Neural cell (in vitro differentiated cells): ENCODE results near the gene KRT12. TPM values are rescaled to one million over a fixed set of nuclear protein-coding genes. Genes with fewer than 3 reads are reported as not detected.

Experiments used
- H2AFZ ChIP-seq: fragments of 200-600, 300-800 bp; sonication (generic), shearing (Covaris generic); 2 replicates; pipeline ENCODE4 v1.6.0; 2014; ENCODE audit warnings: low read depth, mild to moderate bottlenecking, antibody characterized with exemption, low read length, moderate library complexity
- H3F3A ChIP-seq: fragments of 200-600 bp; shearing (Covaris generic); 2 replicates; pipeline ENCODE4 v1.6.1; 2016; ENCODE audit warnings: mild to moderate bottlenecking, moderate library complexity, mixed read lengths, antibody characterized with exemption, low read length; ENCODE audit not compliant: insufficient read depth, poor library complexity, severe bottlenecking
- H3K27ac ChIP-seq: fragments of 200-600, 300-800 bp; sonication (generic), shearing (Covaris generic); 2 replicates; pipeline ENCODE4 v1.5.1; 2014; ENCODE audit warnings: mild to moderate bottlenecking, low read length, moderate library complexity
- H3K27me3 ChIP-seq: fragments of 300-800, 200-600 bp; sonication (generic), shearing (Covaris generic); 2 replicates; pipeline ENCODE4 v1.6.0; 2014; ENCODE audit warnings: mild to moderate bottlenecking, low read depth, low read length, moderate library complexity; ENCODE audit not compliant: insufficient read depth
- H3K36me3 ChIP-seq: fragments of 300-800, 200-600 bp; sonication (generic), shearing (Covaris generic); 2 replicates; pipeline ENCODE4 v1.5.1; 2014; ENCODE audit warnings: mild to moderate bottlenecking, antibody characterized with exemption, low read length, moderate library complexity; ENCODE audit not compliant: insufficient read depth
- H3K4me2 ChIP-seq: fragments of 300-800, 200-600 bp; sonication (generic), shearing (Covaris generic); 2 replicates; pipeline ENCODE4 v1.6.0; 2014; ENCODE audit warnings: mild to moderate bottlenecking, low read length
- H3K4me3 ChIP-seq: fragments of 300-800, 200-600 bp; sonication (generic), shearing (Covaris generic); 2 replicates; pipeline ENCODE4 v1.5.1; 2014; ENCODE audit warnings: mild to moderate bottlenecking, low read length, moderate library complexity
- H3K79me2 ChIP-seq: fragments of 200-600 bp; shearing (Covaris generic); replicated peaks from 2 replicates; pipeline ENCODE4 v1.6.0; 2014; ENCODE audit warnings: mild to moderate bottlenecking, low read length, moderate library complexity; ENCODE audit not compliant: insufficient read depth
- H3K9ac ChIP-seq: fragments of 300-800, 200-600 bp; sonication (generic), shearing (Covaris generic); 2 replicates; pipeline ENCODE4 v1.6.1; 2016; ENCODE audit warnings: mild to moderate bottlenecking, low read length, mixed read lengths
- H3K9me2 ChIP-seq: fragments of 200-600 bp; shearing (Covaris generic); 2 replicates; pipeline ENCODE4 v1.6.1; 2016; ENCODE audit warnings: mild to moderate bottlenecking, low read length, mixed read lengths; ENCODE audit not compliant: insufficient read depth
- H3K9me3 ChIP-seq: fragments of 200-600, 300-800 bp; sonication (generic), shearing (Covaris generic); 2 replicates; pipeline ENCODE4 v1.6.1; 2016; ENCODE audit warnings: mild to moderate bottlenecking, mixed run types, low read length, moderate library complexity, mixed read lengths
- H4K20me1 ChIP-seq: fragments of 200-600 bp; shearing (Covaris generic); 2 replicates; pipeline ENCODE4 v1.6.1; 2016; ENCODE audit warnings: mild to moderate bottlenecking, mixed run types; ENCODE audit not compliant: insufficient read depth
- CTCF ChIP-seq: fragments of 450-650 bp; IDR thresholded peaks from 2 replicates; pipeline ENCODE4 v1.5.1; 2014; ENCODE audit warnings: antibody characterized with exemption, mild to moderate bottlenecking, moderate library complexity; ENCODE audit not compliant: poor library complexity, severe bottlenecking
- EP300 ChIP-seq: fragments of 450-650 bp; conservative IDR thresholded peaks from 2 replicates; pipeline ENCODE4 v1.6.1; 2014; ENCODE audit warnings: antibody characterized with exemption, mild to moderate bottlenecking, moderate library complexity; ENCODE audit not compliant: poor library complexity, severe bottlenecking
- EZH2 ChIP-seq: fragments of 200-600, 300-800 bp; shearing (Covaris generic), sonication (generic); IDR thresholded peaks from 2 replicates; pipeline ENCODE4 v1.6.1; 2014; ENCODE audit warnings: antibody characterized with exemption, low read length, borderline replicate concordance, mild to moderate bottlenecking; ENCODE audit not compliant: insufficient read depth, poor library complexity, severe bottlenecking
- MXI1 ChIP-seq: fragments of 450-650 bp; conservative IDR thresholded peaks from 2 replicates; pipeline ENCODE4 v1.6.1; 2014; ENCODE audit warnings: antibody characterized with exemption, mild to moderate bottlenecking; ENCODE audit not compliant: poor library complexity, severe bottlenecking
- POLR2AphosphoS5 ChIP-seq: IDR thresholded peaks from 2 replicates; pipeline ENCODE4 v1.6.1; 2012
- RAD21 ChIP-seq: fragments of 450-650 bp; conservative IDR thresholded peaks from 2 replicates; pipeline ENCODE4 v1.6.1; 2014; ENCODE audit warnings: antibody characterized with exemption, mild to moderate bottlenecking, moderate library complexity
- SMC3 ChIP-seq: fragments of 450-650 bp; conservative IDR thresholded peaks from 2 replicates; pipeline ENCODE4 v1.6.1; 2014; ENCODE audit warnings: antibody characterized with exemption, mild to moderate bottlenecking, moderate library complexity; ENCODE audit not compliant: poor library complexity
- TAF1 ChIP-seq: IDR thresholded peaks from 2 replicates; pipeline ENCODE4 v1.6.1; 2012; ENCODE audit warnings: low read depth
- polyA plus RNA-seq: library from polyadenylated mRNA; depleted of rRNA; stranded (reverse); fragments of >200 nt; gene quantifications from 2 replicates; pipeline ENCODE4 v1.2.3, GENCODE V29; 2014

The KRT12 gene
- polyA plus RNA-seq, 1 donor from 2014 or later, result not detected

- no peak overlapping the region for H3K27ac ChIP-seq
- no peak overlapping the region for H3K4me2 ChIP-seq
These were observed 36.3 kb upstream of the KRT12 start for GRCh38 chr17:40903129-40903847.

GRCh38 chr17:40902498-40902897 lies 35.5 kb upstream of the KRT12 start:
- no peak overlapping the region for H3K4me2 ChIP-seq
- H2AFZ ChIP-seq, result no peak overlapping the region
- no peaks in the 10 kb centered on the region for H3F3A ChIP-seq
- no peaks in the 10 kb centered on the region for H4K20me1 ChIP-seq
- no peaks in the 10 kb centered on the region for H3K9me2 ChIP-seq
- no peaks in the 10 kb centered on the region for H3K36me3 ChIP-seq
- no peak overlapping the region for H3K27ac ChIP-seq
- H3K79me2 ChIP-seq, result no peaks in the 10 kb centered on the region
- TF ChIP-seq RAD21 (no peak), SMC3 (no peak), MXI1 (no peak), POLR2AphosphoS5 (no peak), CTCF (no peak), EZH2 (no peak), EP300 (no peak)
- H3K27me3 ChIP-seq, result no peaks in the 10 kb centered on the region
- H3K9ac ChIP-seq, result no peak overlapping the region
- H3K4me3 ChIP-seq, result no peak overlapping the region
- no peaks in the 10 kb centered on the region for H3K9me3 ChIP-seq

More at GRCh38 chr17:40903129-40903847, 36.3 kb upstream of the KRT12 start:
- no peaks in the 10 kb centered on the region for H3K9me2 ChIP-seq
- H3K9me3 ChIP-seq, result no peaks in the 10 kb centered on the region
- no peak overlapping the region for H3K9ac ChIP-seq
- no peak for TF ChIP-seq SMC3
- TF ChIP-seq EZH2, result no peak
- no peak for TF ChIP-seq RAD21
- TF ChIP-seq CTCF, result no peak
- H3K27me3 ChIP-seq, result no peaks in the 10 kb centered on the region
- no peak overlapping the region for H2AFZ ChIP-seq
- H3K36me3 ChIP-seq, result no peaks in the 10 kb centered on the region
- no peaks in the 10 kb centered on the region for H3K79me2 ChIP-seq
- H3F3A ChIP-seq, result no peaks in the 10 kb centered on the region
- H3K4me3 ChIP-seq, result no peak overlapping the region
- H4K20me1 ChIP-seq, result no peaks in the 10 kb centered on the region

GRCh38 chr17:40901981-40902474 lies 35.0 kb upstream of the KRT12 start:
- H3K27me3 ChIP-seq, result no peaks in the 10 kb centered on the region
- TF ChIP-seq SMC3 (no peak), CTCF (no peak), EP300 (no peak), TAF1 (no peak), RAD21 (no peak)
- H3K9ac ChIP-seq, result no peak overlapping the region
- H3K9me2 ChIP-seq, result no peaks in the 10 kb centered on the region
- H3K79me2 ChIP-seq, result no peaks in the 10 kb centered on the region
- no peak overlapping the region for H3K4me2 ChIP-seq
- H3K9me3 ChIP-seq, result no peaks in the 10 kb centered on the region
- no peak overlapping the region for H3K27ac ChIP-seq
- no peaks in the 10 kb centered on the region for H4K20me1 ChIP-seq
- H3F3A ChIP-seq, result no peaks in the 10 kb centered on the region
- no peaks in the 10 kb centered on the region for H3K36me3 ChIP-seq
- no peak overlapping the region for H3K4me3 ChIP-seq
- H2AFZ ChIP-seq, result no peak overlapping the region
